LNCAP (cell line): ENCODE results near the gene GIN1.

Experiments
- CTCF ChIP-seq: fragments of 450-650 bp; IDR thresholded peaks from 2 replicates; pipeline ENCODE4 v1.5.1; 2017; ENCODE audit warnings: mild to moderate bottlenecking

GIN1 gene

DNA sequence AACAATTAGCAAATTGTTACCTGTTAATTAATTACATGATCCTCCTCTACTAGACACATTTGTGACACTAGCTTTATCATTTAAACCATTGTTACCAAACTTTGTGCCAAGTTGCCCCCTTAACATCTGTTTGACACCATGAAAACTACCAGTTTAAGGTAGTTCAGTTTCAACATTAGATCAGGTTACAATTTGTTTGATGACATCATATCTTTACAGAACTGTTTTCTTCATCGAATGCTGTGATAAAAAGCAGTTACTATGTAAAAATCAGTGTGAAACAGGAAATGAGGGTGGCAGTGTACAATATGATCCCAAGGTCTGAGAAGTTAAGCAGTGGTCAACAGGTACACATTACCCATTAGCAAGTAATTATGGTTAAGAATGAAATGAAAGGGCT is 17.7 kb downstream of the GIN1 start:
- TF ChIP-seq CTCF, result no peak

DNA sequence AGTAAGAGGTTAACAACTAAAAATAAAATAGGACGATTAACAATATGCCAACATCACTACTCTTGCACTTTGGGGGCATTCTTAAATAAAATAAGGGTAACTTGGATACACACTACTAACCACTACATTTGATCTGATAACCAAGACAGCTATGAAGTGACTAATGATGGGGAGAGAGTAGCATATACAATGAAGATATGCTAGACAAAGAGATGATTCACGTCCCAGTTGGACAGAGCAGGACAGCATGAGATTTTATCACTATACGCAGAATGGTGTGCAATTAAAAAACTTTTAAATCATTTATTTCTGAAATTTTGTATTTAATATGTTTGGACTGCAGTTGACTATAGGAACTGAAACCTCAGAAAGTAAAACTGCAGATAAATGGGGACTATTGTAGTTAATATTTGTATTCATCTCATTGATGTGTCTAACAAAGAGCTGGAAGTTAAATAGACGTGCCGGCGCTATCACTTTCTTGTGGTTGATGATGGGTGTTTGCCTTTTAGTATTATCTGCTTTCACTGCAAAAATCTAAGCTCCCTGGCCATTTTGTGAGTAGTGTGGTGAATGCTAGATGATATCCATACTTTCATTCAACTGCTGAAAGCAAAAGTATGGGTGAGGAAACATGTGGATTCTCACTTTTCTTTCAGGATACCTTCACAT is 18.7 kb downstream of the GIN1 start:
- TF ChIP-seq CTCF, result no peak

DNA sequence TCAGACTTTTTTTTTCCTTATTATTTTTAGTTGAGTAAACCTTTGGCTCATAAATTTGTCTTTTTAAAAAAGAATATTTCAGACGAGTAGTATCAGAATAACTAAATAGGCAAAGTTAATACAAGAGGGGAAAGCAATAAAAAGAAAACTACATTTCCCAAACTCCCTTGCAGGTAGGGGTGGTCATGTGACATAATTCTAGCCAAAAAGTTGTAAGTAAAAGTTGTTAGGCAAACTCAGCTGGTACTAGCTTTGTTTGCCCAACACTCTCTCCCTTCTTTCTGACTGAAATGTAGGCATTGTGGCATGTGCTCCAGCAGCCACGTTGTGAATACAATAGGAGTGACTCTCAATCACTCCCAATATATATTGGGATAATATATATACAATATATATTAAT is 20.9 kb downstream of the GIN1 start:
- no peak for TF ChIP-seq CTCF

DNA sequence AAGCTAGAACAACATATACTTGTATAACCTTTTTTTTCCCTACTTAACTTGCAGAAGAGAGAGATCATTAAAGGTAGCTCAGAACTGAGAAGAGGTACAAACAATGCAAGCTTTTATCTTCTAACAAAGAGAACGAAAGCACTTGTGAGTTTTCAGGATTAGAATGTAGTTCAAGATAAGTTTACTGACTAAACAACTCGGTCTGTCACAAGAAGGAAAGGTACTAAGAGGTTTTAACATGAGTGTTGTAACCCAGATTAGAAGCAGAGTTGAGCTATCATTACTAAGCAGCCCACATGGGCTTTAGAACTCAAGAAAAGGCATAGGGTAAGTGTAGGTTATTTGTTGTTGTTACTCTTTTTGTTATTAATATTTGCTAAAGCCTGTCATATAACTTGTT is 25.2 kb downstream of the GIN1 start:
- TF ChIP-seq CTCF, result no peak

- TF ChIP-seq CTCF, result no peak
Measured at GRCh38 chr5:103093727-103094126, 26.2 kb downstream of the GIN1 start.

DNA sequence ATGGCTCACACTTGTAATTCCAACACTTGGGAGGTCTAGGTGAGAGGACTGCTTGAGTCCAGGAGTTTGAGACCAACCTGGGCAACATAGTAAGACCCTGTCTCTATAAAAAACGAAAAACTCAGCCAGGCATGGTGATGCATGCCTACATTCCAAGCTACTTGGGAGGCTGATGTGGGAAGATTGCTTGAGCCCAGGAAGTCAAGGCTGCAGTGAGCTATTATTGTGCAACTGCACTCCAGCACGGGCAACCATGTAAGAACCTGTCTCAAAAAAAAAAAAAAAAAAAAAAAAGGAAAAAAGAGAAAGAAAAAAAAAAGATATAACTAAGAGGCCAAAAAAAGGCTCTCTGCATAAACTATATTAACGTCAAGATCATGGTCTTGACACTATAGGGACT is 27.3 kb downstream of the GIN1 start:
- TF ChIP-seq CTCF, result no peak

DNA sequence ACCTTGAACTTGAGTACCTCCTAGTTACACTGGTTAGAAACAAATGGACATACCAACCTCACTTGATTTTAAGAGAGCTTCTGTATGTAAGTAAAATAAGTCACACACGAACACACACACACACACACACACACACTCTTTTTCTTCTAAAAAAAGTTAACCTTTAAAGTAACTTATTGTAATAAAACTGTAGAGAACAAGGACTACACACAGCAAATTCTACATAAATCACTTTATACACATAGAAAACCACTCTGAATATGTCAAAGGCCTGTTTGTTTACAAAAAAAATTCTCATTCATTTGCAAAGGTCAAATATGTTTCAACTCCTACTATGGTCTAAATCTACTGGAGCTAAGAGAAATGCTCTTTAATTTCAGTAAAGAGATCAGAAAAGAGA is 29.1 kb downstream of the GIN1 start:
- TF ChIP-seq CTCF, result no peak

DNA sequence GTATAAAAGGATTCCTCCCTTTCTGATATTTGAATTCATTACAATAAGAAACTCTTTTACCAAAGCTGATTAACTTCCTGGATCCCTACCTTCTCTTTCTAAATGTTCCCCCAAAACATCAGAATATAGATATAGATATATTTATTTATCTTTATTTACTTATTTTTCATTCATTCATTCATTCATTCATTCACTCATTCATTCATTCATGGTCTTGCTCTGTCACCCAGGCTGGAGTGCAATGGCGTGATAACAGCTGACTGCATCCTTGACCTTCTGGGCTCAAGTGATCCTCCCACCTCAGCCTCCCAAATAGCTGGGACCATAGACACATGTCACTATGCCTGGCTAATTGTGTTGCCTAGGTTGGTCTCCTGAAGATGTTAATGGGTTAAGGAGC is 30.7 kb downstream of the GIN1 start:
- no peak for TF ChIP-seq CTCF
